Panc1 (cell line): ENCODE data around the gene RING1. TPM values are rescaled to one million over a fixed set of nuclear protein-coding genes. Genes with fewer than 3 reads are reported as not detected.

Experiments
- ATAC-seq: fragments of 200-7000 bp; cut with Tn5 transposase; 2 replicates; pipeline ENCODE4 v1.9.1; 2020; ENCODE audit warnings: mild to moderate bottlenecking, moderate library complexity
- BruUV-seq: library from RNA; stranded (reverse); fragments of 400-500 nt; replicated peaks from 2 replicates; lab custom pipeline; 2021; lab: Mats Ljungman, UMichigan
- CTCF ChIA-PET: fragments of 300-600 bp; sonication (Branson Sonifier 250); formaldehyde crosslinking; loops from one replicate; lab custom pipeline; 2022; ENCODE audit warnings: antibody characterized with exemption; lab: Charles Lee
- POLR2A ChIA-PET: fragments of 300-600 bp; sonication (Branson Sonifier 250); formaldehyde crosslinking; loops from one replicate; lab custom pipeline; 2022; ENCODE audit warnings: antibody characterized with exemption; lab: Charles Lee
- DNase-seq: peaks from one replicate; pipeline ENCODE4 v3.0.0-alpha.2; 2010; ENCODE audit warnings: low read depth, low spot score
- H3K27ac ChIP-seq: 2 replicates; pipeline ENCODE4 v1.5.1; 2011; ENCODE audit warnings: mild to moderate bottlenecking, low read length, inconsistent platforms
- H3K27me3 ChIP-seq: fragments of 200-500 bp; sonication (Bioruptor generic); 2 replicates; pipeline ENCODE4 v1.6.0; 2014; ENCODE audit warnings: low read length, inconsistent platforms; ENCODE audit not compliant: control insufficient read depth, insufficient read depth
- H3K36me3 ChIP-seq: fragments of 200-500 bp; sonication (Bioruptor generic); 2 replicates; pipeline ENCODE4 v1.5.1; 2014; ENCODE audit warnings: inconsistent platforms, mild to moderate bottlenecking, low read length, moderate library complexity; ENCODE audit not compliant: control insufficient read depth, insufficient read depth
- H3K4me1 ChIP-seq: 2 replicates; pipeline ENCODE4 v1.5.1; 2011; ENCODE audit warnings: inconsistent platforms, mild to moderate bottlenecking, low read length, moderate library complexity; ENCODE audit not compliant: control insufficient read depth, insufficient read depth
- H3K4me3 ChIP-seq, 2 experiments: 2 replicates each; pipeline ENCODE4 v1.5.1; 2011 to 2012; ENCODE audit warnings: low read depth in 2 of 2, low read length in 2 of 2, mild to moderate bottlenecking in 2 of 2, inconsistent platforms in 1 of 2, moderate library complexity in 1 of 2
- H3K9me3 ChIP-seq: fragments of 200-500 bp; sonication (Bioruptor generic); 2 replicates; pipeline ENCODE4 v1.5.1; 2014; ENCODE audit warnings: low read depth, mild to moderate bottlenecking, inconsistent platforms, low read length, moderate library complexity; ENCODE audit not compliant: control insufficient read depth, insufficient read depth
- CTCF ChIP-seq: fragments of 450-650 bp; IDR thresholded peaks from 2 replicates; pipeline ENCODE4 v1.5.1; 2017; ENCODE audit warnings: mild to moderate bottlenecking
- POLR2AphosphoS5 ChIP-seq: IDR thresholded peaks from 2 replicates; pipeline ENCODE4 v1.6.1; 2012; ENCODE audit warnings: mild to moderate bottlenecking, low read depth, low read length, moderate library complexity
- REST ChIP-seq, 2 experiments: IDR thresholded peaks; 2 replicates each; pipeline ENCODE4 v1.6.1; 2011 to 2012; ENCODE audit warnings: low read depth in 2 of 2, control low read depth in 1 of 2, low read length in 1 of 2, mild to moderate bottlenecking in 1 of 2, moderate library complexity in 1 of 2; ENCODE audit not compliant: insufficient read depth in 1 of 2
- TCF7L2 ChIP-seq: IDR thresholded peaks from 2 replicates; pipeline ENCODE4 v1.6.1; 2011; ENCODE audit warnings: mild to moderate bottlenecking, low read depth, low read length, inconsistent platforms
- in situ Hi-C: cut with HindIII; loops from 2 replicates; pipeline ENCODE4 v1.10.0; 2016; ENCODE audit warnings: low sequenced_read_pairs, low pct_unique_long_range_greater_than_20kb
- intact Hi-C: fragments of 100-400 bp; cut with micrococcal nuclease; formaldehyde crosslinking; loops from one replicate; pipeline ENCODE4 v1.10.0; 2022; ENCODE audit not compliant: unreplicated experiment
- total RNA-seq: library from RNA; stranded (reverse); gene quantifications from one replicate; pipeline ENCODE4 v1.2.1, GENCODE V29; 2021; ENCODE audit not compliant: unreplicated experiment

RING1 gene
- total RNA-seq, 1 experiment from 2014 or later: 33.7 TPM

- H3K27me3 ChIP-seq: no peaks in the 10 kb centered on the region
- BruUV-seq: no TSS peak
- intact Hi-C loops (no loop called here), in situ Hi-C loops (no loop called here)
- ATAC-seq: no peak
- DNase-seq: no peak
- peaks cover 13% of the 10 kb centered on the region for H3K36me3 ChIP-seq
- ChIA-PET POLR2A (interaction anchor here (0.8 kb wide), 1 partner anchor 12 kb away, joined by 3 read pairs; no protein-coding TSS in a partner anchor), CTCF (no interaction called here)
- TF ChIP-seq TCF7L2 (no peak), CTCF (no peak), REST (IDR thresholded peaks at IDR 0.05; ENCODE audit: insufficient read depth in 1 of 2, low read depth in 2 of 2, low read length in 1 of 2) (no peak)
- H3K9me3 ChIP-seq: no peaks in the 10 kb centered on the region
- peak overlapping the region; percentile 58 for H3K27ac ChIP-seq
- H3K4me3 ChIP-seq: peak overlapping the region in 1 of 2 experiments; percentile 79; a peak in 2 of 4 replicates
- H3K4me1 ChIP-seq: peaks cover 45% of the 10 kb centered on the region
Observed at GRCh38 chr6:33203443-33204164, 4.7 kb upstream of the RING1 start.

GRCh38 chr6:33204165-33204414 lies 4.2 kb upstream of the RING1 start:
- no TSS peak for BruUV-seq
- H3K9me3 ChIP-seq: no peaks in the 10 kb centered on the region
- ATAC-seq (no peak), DNase-seq (no peak)
- POLR2A ChIA-PET: no interaction called here
- CTCF ChIA-PET: no interaction called here
- in situ Hi-C loops: no loop called here
- peaks cover 46% of the 10 kb centered on the region for H3K4me1 ChIP-seq
- H3K27ac ChIP-seq: peak overlapping the region; percentile 58
- H3K4me3 ChIP-seq: peak overlapping the region; percentile 66 to 79
- no peak for TF ChIP-seq CTCF
- TF ChIP-seq TCF7L2: no peak
- no peak for TF ChIP-seq POLR2AphosphoS5
- TF ChIP-seq REST (IDR thresholded peaks at IDR 0.05; ENCODE audit: insufficient read depth in 1 of 2, low read depth in 2 of 2, low read length in 1 of 2): no peak
- intact Hi-C loops: no loop called here
- peaks cover 13% of the 10 kb centered on the region for H3K36me3 ChIP-seq
- H3K27me3 ChIP-seq: no peaks in the 10 kb centered on the region
